22Rv1 (cell line): ENCODE results near the gene ARHGEF4.

Source experiments
- ZFX ChIP-seq: fragments of 450-650 bp; IDR thresholded peaks from 2 replicates; pipeline ENCODE4 v1.6.1; 2017; ENCODE audit warnings: antibody characterized with exemption, borderline replicate concordance
- TF ChIP-seq, protein P1 (sequence below): fragments of 450-650 bp; IDR thresholded peaks from 2 replicates; pipeline ENCODE4 v1.5.1; 2017; ENCODE audit warnings: mild to moderate bottlenecking

- TF ChIP-seq, protein P1, sequence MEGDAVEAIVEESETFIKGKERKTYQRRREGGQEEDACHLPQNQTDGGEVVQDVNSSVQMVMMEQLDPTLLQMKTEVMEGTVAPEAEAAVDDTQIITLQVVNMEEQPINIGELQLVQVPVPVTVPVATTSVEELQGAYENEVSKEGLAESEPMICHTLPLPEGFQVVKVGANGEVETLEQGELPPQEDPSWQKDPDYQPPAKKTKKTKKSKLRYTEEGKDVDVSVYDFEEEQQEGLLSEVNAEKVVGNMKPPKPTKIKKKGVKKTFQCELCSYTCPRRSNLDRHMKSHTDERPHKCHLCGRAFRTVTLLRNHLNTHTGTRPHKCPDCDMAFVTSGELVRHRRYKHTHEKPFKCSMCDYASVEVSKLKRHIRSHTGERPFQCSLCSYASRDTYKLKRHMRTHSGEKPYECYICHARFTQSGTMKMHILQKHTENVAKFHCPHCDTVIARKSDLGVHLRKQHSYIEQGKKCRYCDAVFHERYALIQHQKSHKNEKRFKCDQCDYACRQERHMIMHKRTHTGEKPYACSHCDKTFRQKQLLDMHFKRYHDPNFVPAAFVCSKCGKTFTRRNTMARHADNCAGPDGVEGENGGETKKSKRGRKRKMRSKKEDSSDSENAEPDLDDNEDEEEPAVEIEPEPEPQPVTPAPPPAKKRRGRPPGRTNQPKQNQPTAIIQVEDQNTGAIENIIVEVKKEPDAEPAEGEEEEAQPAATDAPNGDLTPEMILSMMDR, result no peak
- TF ChIP-seq ZFX, result no peak
Observed at GRCh38 chr2:131030478-131030971, 193.8 kb downstream of the ARHGEF4 start.
